ENCODE measurements around the gene PRKAG1.

DNA sequence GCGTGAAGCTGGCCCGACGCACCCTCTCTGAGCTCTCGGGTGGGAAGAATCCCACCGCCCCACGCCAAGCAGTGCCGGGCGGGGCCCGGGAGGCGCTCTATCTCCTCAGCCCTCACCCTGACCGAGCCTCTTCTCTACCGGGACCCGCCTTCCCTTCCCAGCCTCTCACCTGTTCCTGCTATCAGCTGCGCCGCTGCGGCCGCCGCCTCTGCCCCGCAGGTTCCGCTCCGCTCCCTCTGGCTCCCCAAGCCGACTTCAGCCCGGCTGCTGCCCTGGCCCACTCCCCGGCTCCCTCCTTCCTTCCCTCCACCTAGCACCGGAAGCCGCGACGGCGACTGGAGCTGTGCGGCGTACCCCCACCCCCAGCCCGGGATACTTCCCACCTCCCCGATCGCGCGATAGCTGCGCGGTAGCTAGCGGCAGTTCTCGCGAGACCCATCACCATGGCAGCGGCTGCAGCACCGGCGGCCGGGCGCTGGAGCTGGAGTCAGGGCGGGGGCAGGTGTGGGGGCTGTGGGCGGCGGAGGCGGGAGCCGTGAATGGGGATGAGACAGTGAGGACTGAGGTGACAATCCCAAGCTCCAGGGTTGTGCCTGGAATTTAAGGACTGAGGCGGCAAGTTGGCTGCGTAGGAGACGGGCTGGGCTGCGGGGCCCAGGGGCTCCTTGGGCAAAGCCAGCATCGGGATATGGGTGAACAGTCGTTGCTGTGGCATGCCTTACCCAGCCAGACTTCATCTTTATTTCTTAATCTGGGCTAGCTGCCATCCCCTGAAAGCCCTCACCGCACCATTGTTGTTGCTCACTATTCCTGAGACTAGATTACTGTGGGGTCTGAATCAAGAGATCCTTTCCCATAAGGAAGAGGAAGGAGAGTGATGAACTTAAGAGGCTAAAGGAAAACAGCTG, 61.2 kb downstream of the PRKAG1 start, which contains the start of gene ARF3:
- TF ChIP-seq CTCF (IDR thresholded peaks at IDR 0.05) (no peak), POLR2A (IDR thresholded peaks at IDR 0.05) (peak; percentile 51 to 90 (median 86))

All from body of pancreas (tissue), 4 donors.